MV-4-11 (cell line): ENCODE measurements around the gene CHN2.

Experiments used
- DNase-seq: peaks from one replicate; lab custom pipeline; 2025; lab: John Stamatoyannopoulos, UW

CHN2 gene

GRCh38 chr7:29394321-29394720, 199.7 kb downstream of the CHN2 start:
- no peak for DNase-seq

- DNase-seq = no peak
Observed at GRCh38 chr7:29396563-29396962, 202.0 kb downstream of the CHN2 start.

- DNase-seq = no peak
Observed at GRCh38 chr7:29397398-29397797, 202.8 kb downstream of the CHN2 start.

GRCh38 chr7:29398011-29398410, 203.4 kb downstream of the CHN2 start:
- no peak for DNase-seq

- DNase-seq = no peak
Observed at GRCh38 chr7:29400437-29400836, 205.9 kb downstream of the CHN2 start.

GRCh38 chr7:29401769-29402168, 207.2 kb downstream of the CHN2 start:
- no peak for DNase-seq

GRCh38 chr7:29405891-29406290, 211.3 kb downstream of the CHN2 start:
- DNase-seq = no peak

GRCh38 chr7:29406366-29406765, 211.8 kb downstream of the CHN2 start:
- DNase-seq = no peak

GRCh38 chr7:29408841-29409243, 214.3 kb downstream of the CHN2 start:
- peak; percentile 52 for DNase-seq

- DNase-seq = no peak
Observed at GRCh38 chr7:29410996-29411395, 216.4 kb downstream of the CHN2 start.

- DNase-seq = no peak
Observed at GRCh38 chr7:29412912-29413311, 218.3 kb downstream of the CHN2 start.

- no peak for DNase-seq
Observed at GRCh38 chr7:29413626-29414136, 219.1 kb downstream of the CHN2 start.

- no peak for DNase-seq
Observed at GRCh38 chr7:29414216-29414615, 219.6 kb downstream of the CHN2 start.

- DNase-seq = no peak
Observed at GRCh38 chr7:29415215-29415614, 220.6 kb downstream of the CHN2 start.

GRCh38 chr7:29416276-29416937, 221.8 kb downstream of the CHN2 start:
- DNase-seq = no peak

GRCh38 chr7:29416938-29417305, 222.3 kb downstream of the CHN2 start:
- DNase-seq = no peak

GRCh38 chr7:29418056-29418455, 223.5 kb downstream of the CHN2 start:
- DNase-seq = no peak

GRCh38 chr7:29418651-29419050, 224.1 kb downstream of the CHN2 start:
- no peak for DNase-seq

- no peak for DNase-seq
Observed at GRCh38 chr7:29420011-29420410, 225.4 kb downstream of the CHN2 start.

GRCh38 chr7:29421010-29421956, 226.7 kb downstream of the CHN2 start:
- DNase-seq = no peak

- no peak for DNase-seq
Observed at GRCh38 chr7:29422829-29423228, 228.3 kb downstream of the CHN2 start.

- DNase-seq = no peak
Observed at GRCh38 chr7:29424295-29424983, 229.9 kb downstream of the CHN2 start.

GRCh38 chr7:29424984-29425309, 230.4 kb downstream of the CHN2 start:
- no peak for DNase-seq
